ACHN (cell line): Measurements from ENCODE around the gene L3MBTL2.
A peak's percentile ranks its signal among the peaks of the same experiment; 100 is the strongest.
"Not testable (repeated sequence)": the region's sequence is repeated elsewhere in the genome, so short reads cannot be mapped to it uniquely, and the experiment has no call there.

ENCODE experiments used
- DNase-seq: peaks from one replicate; pipeline ENCODE4 v3.0.0-alpha.2; 2015
- in situ Hi-C: cut with HindIII; loops from 2 replicates; pipeline ENCODE4 v1.10.0; 2017; ENCODE audit warnings: low sequenced_read_pairs, low pct_ligation_motif_present, low pct_unique_long_range_greater_than_20kb

The L3MBTL2 gene

DNA sequence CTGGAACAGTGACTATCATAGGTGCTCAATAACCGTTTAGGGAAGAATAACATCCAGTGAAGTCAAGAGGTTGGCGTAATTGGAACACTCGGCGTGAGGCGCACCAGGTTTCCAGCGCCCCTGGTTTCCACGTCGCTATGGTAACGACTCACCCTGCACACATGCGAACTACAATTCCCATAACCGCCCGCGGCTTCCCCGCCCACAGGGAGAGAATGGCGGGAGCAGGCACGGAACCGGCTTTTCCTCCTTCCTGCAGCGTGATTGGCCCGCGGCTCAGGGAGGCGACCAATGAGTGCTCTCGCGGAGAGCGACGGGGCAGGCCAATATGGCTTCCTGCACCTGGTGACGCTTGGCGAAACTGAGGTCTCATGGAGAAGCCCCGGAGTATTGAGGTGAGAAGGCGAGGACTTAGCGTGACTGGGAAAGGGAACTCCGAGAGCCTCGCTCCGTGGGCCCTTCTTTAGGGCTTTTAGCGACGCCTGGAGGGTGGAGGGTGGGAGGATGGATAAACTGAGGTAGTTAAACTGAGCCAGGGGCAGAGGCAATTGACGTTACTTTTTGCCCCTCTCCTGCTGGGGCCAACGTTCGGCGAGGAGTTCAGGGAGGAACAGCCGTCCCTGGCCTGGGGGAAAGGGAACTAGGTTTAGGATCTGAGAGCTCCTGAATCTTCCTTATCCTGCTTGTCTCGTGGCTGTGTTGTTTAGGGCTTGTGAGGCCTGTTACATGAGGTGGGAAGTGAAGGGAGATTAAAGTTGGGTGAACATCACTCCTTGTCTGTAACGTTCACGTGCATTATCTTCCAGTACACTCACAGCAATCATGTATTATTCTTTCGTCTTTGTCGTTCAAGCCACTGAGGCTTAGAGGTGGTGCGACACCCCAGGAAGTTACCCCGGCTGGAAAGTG lies at the start of gene L3MBTL2:
L3MBTL2 (plus strand) TSS at position 321 of the 909 bp plus-strand sequence; CDS start at position 372, 51 bp downstream.
- in situ Hi-C loops, result no loop called here
- DNase-seq, result peak; percentile 94

- in situ Hi-C loops, result no loop called here
- no peak for DNase-seq
Observed at GRCh38 chr22:41157083-41157482, 48.0 kb upstream of the L3MBTL2 start.

- no peak for DNase-seq
- in situ Hi-C loops, result no loop called here
Observed at GRCh38 chr22:41169157-41169556, 36.0 kb upstream of the L3MBTL2 start.

GRCh38 chr22:41171996-41172395 lies 33.1 kb upstream of the L3MBTL2 start:
- no peak for DNase-seq
- in situ Hi-C loops, result no loop called here

GRCh38 chr22:41175546-41175945 lies 29.6 kb upstream of the L3MBTL2 start:
- in situ Hi-C loops, result no loop called here
- DNase-seq, result no peak

DNA sequence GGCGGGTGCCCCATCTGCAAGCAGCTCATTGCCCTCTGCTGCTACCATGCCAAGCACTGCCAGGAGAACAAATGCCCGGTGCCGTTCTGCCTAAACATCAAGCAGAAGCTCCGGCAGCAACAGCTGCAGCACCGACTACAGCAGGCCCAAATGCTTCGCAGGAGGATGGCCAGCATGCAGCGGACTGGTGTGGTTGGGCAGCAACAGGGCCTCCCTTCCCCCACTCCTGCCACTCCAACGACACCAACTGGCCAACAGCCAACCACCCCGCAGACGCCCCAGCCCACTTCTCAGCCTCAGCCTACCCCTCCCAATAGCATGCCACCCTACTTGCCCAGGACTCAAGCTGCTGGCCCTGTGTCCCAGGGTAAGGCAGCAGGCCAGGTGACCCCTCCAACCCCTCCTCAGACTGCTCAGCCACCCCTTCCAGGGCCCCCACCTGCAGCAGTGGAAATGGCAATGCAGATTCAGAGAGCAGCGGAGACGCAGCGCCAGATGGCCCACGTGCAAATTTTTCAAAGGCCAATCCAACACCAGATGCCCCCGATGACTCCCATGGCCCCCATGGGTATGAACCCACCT lies 28.0 kb upstream of the L3MBTL2 start:
- in situ Hi-C loops, result no loop called here
- no peak for DNase-seq

- in situ Hi-C loops, result no loop called here
- DNase-seq, result no peak
Observed at GRCh38 chr22:41177622-41178424, 27.3 kb upstream of the L3MBTL2 start.

DNA sequence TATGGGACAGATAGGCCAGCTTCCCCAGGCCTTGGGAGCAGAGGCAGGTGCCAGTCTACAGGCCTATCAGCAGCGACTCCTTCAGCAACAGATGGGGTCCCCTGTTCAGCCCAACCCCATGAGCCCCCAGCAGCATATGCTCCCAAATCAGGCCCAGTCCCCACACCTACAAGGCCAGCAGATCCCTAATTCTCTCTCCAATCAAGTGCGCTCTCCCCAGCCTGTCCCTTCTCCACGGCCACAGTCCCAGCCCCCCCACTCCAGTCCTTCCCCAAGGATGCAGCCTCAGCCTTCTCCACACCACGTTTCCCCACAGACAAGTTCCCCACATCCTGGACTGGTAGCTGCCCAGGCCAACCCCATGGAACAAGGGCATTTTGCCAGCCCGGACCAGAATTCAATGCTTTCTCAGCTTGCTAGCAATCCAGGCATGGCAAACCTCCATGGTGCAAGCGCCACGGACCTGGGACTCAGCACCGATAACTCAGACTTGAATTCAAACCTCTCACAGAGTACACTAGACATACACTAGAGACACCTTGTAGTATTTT lies 26.6 kb upstream of the L3MBTL2 start:
- no peak for DNase-seq
- in situ Hi-C loops, result no loop called here

DNA sequence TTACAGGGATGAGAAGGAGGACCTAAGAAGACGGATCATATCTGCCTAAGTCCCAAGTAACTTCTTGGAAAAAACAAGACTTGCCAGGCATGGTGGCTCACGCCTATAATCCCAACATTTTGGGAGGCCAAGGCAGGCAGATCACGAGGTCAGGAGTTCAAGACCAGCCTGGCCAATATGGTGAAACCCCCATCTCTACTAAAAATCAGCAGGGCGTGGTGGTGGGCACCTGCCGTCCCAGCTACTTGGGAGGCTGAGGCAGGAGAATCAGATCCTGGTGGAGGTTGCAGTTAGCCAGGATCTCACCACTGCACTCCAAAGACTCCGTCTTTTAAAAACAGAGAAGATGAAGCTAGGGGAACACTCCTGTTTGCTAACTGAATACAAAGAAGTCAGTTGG lies 24.8 kb upstream of the L3MBTL2 start:
- DNase-seq, in situ Hi-C loops: not testable (repeated sequence)

DNA sequence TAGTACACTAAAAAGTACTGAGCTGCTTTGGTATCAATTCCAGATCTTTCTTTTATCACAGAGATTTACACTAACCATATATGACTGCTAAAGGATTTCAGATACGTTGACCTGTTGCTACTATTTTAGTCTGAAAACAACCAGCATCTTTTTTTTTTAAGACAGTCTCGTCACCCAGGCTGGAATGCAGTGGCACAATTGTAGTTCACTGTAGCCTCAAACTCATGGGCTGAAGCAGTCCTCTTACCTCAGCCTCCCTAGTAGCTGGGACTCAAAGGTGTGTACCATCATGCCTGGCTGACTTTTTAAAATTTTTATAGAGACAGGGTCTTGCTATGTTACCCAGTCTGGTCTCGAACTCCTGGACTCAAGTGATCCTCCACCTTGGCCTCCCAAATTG lies 24.2 kb upstream of the L3MBTL2 start:
- no peak for DNase-seq
- in situ Hi-C loops, result no loop called here

DNA sequence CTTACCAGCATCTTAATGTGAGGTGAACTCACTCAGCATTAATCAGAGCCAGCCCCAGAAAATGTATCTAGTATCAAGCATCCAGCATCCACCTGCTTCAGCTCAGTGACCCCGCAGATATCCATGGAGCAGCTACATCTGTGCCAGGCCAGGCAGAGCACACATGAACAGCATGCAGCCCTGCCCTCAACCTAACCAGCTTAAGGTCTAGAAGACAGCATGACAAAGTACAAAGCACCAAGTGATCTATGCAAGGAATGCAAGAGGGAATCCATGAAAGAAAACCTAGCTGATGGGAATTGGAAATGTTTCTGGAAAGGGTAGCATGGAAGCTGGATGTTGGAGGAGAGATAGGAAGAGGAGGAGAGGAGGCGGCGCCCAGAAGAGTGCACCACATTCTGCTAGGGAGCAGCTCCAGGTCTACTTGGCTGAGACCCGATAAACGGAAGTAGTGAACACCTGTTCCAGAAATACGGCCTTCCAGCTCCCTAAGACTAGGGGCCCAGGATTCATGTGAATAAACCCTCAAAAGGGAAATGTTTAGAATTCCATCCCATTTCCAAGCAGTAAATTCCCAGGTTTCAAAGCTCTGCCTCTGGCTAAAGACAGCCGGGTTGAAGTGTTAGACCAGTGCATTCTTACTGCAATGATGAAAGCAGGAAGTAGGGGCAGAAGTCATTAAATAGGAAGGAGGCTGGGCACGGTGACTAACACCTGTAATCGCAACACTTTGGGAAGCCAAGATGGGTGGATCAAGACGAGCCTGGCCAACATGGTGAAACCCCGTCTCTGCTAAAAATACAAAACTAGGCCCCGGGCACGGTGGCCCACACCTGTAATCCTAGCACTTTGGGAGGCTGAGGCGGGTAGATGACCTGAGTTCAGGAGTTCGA lies 23.5 kb upstream of the L3MBTL2 start:
- peak; percentile 52 for DNase-seq
- in situ Hi-C loops, result no loop called here

DNA sequence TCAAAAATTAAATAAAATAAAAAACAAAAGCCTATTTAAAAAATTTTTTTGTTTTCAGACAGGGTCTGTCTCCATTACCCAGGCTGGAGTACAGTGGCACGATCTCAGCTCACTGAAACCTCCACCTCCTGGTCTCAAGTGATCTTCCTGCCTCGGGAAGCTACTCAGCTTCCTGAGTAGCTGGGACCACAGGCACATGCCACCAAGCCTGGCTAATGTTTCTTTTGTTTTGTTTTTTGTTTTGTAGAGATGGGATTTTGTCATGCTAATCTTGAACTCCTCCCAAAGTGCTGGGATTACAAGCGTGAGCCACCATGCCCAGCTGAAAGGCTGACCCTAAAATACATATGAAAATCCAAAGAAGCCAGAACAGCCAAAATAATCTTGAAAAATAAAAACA lies 20.4 kb upstream of the L3MBTL2 start:
- in situ Hi-C loops, result no loop called here
- no peak for DNase-seq

DNA sequence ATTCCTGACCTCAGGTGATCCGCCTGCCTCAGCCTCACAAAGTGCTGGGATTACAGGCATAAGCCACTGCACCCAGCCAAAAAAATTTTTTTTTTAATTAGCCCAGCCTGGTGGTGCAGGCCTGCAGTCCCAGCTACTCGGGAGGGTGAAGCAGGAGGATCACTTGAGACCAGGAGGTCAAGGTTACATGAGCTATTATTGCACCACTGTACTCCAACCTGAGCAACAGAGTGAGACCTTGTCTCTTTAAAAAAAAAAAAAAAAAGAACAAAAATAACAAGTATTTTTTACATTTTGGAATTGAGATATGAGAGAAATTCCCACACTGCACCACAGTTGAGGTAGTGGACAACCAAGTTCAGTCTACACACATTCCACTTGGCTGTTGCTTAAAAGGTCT lies 13.6 kb upstream of the L3MBTL2 start:
- no peak for DNase-seq
- in situ Hi-C loops, result no loop called here

DNA sequence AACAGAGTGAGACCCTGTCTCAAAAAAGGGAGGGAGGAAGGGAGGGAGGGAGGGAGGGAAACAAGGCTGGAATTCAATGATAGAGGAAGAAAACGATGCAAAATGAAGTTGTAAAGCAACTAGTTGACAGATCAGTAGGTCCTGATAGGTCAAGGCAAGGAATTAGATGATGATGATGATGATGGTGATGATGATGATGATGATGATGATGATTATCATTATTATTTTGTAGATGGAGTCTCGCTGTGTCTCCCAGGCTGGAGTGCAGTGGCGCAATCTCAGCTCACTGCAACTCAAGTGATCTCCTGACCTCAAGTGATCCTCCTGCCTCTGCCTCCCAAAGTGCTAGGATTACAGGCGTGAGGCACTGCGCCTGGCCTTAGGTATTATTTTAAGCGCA lies 11.3 kb upstream of the L3MBTL2 start:
- no peak for DNase-seq
- in situ Hi-C loops, result no loop called here

DNA sequence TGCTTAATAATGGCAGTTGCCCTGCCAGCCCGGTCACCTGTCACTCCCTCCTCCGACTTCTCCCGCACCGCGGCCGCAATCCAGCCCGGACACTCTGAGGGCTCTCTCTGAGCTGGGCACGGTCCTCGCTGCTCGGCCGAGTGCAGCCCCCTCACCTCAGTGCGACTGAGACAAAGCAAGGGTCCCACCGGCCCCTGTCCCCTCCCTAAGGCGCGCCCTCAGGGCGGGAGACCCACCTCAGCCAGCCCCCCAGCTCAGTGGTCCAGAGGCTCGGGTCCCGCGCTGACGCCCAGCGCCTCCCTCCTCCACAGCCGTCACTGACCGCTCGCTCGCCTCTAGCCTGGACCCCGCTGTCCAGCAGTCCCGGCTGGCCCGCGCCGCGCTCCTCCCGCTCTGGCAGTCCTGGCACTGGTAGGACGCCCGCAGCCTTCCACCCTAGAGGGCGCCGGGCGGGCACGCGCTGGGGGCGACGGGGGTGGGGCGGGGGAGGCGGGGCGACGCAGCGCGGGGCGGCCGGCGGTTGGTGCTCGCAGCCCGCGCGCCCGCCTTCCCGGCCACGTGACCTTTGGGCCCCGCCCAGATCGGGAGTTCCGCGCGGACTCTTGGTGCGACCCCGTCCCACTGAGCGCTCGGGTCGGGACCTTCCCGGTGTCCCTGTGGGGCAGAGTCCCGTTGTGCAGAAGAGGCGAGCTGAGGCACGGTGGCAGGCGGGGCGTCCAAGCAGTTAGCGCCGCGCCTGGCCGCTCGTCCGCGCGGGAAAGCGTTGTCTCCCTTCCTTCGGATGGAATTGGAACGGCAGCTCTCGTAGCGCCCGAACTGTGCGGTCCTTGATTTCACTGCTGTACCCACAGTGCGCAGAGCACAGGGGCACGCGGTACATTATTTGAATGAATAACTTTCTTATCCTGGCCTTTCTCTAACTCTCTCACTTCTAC lies 7.8 kb upstream of the L3MBTL2 start:
- in situ Hi-C loops, result no loop called here
- peak; percentile 69 for DNase-seq

- in situ Hi-C loops, result no loop called here
- peak; percentile 39 for DNase-seq
Observed at GRCh38 chr22:41198027-41198580, 7.0 kb upstream of the L3MBTL2 start.

DNA sequence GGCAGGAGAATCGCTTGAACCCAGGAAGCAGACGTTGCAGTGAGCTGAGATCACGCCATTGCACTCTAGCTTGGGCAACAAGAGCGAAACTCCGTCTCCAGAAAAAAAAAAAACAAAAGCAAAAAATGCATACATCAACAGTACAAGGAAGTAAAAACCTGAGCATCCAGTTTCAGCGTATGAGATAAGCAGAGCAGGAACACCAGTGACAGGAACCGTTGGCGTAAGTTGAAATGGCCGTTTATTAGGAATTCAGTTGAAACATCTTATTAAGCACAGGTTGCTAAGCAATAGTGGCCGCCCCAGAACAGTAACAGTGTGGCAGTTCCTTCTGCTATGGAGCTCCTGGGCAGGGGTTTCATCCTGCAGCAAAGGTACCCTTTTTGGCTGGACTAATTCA lies 4.0 kb upstream of the L3MBTL2 start:
- no peak for DNase-seq
- in situ Hi-C loops, result no loop called here
